GM21619 (cell line): ENCODE measurements around the gene OOSP4B.
"Not testable (repeated sequence)": the region's sequence is repeated elsewhere in the genome, so short reads cannot be mapped to it uniquely, and the experiment has no call there.

Source experiments
- ATAC-seq: cut with Tn5 transposase; IDR thresholded peaks from one replicate; pipeline ENCODE4 v1.9.1; 2021; ENCODE audit not compliant: unreplicated experiment

Gene OOSP4B

DNA sequence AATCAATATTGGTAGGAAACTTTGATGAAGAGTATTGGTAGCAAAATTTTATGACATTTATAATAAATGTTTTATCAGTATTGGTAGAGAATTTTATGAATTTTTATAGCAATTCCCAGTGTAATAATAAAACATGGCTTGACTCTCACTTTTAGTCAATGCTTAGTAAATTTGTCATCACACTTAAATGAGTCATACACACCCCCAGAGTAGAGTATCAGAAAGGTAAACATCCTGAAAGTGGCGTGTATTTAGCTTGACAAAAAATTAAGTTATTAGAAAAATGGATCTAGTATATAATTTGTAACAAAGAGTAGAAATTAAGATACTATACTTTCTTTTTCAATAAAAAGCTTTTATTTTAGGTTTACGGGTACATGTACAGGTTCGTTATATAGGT lies 42.1 kb downstream of the OOSP4B start:
- no peak for ATAC-seq

DNA sequence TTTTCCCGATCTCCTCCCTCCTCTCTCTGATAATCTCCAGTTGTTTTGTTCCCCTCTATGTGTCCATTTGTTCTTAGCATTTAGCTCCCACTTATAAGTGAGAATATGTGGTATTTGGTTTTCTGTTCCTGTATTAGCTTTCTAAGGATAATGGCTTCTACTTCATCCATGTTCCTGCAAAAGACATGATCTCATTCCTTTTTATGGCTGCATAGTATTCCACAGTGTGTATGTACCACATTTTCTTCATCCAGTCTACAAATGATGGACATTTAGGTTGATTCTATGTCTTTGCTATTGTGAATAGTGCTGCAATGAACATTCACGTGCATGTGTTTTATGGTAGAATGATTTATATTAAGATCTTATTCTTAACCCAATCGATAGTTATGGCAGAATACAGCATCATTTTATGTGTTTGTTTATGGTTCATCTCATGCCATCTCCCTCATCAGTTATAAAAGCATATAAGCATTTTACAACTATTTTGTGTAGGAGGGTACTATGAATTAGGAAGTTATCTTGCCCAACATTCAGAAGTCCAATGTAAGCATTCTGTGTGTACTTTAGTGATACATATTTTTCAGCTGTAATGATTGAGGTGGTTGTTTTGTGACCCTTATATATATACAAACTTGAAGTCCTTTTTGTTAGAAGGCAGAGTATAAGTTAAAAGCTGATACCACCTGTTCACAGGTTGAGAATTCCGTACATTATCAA lies 42.7 kb downstream of the OOSP4B start:
- no peak for ATAC-seq

DNA sequence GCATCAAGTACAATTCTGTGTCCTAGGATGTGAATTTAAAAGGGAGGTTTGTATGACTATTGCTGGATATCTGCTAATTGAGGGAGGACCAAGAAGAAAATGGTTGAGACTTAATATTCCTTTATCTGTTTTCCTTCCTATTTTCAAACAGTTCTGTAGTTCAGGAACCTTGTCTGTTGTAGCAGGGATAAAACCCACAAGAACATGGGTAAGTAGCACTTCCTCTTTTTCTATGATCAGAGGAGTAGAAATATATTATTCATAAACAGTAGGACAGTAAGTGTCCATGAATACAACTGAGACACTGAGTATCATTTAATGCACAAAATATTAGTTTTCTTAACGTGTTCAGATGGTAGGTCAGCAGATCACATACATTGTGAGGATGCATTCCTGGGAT lies 47.1 kb downstream of the OOSP4B start:
- no peak for ATAC-seq

DNA sequence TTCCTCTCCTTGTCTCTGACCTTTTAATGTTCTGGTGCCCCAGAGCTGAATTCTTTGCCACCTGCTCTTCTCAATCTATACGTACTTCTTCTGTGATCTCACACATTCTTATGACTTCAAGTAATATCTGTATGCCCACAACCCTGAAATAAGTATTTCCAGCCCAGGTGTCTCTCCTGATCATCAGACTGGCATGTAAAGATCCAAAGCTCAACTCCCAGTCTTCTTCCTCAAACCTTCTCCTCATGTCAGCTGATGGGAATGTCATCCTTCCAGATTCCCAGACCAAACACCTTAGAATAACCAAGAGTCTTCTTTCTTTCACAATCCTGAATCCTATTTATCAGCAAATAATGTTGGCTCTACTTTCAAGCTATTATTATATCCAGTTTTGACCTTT lies 48.8 kb downstream of the OOSP4B start:
- ATAC-seq: no peak

DNA sequence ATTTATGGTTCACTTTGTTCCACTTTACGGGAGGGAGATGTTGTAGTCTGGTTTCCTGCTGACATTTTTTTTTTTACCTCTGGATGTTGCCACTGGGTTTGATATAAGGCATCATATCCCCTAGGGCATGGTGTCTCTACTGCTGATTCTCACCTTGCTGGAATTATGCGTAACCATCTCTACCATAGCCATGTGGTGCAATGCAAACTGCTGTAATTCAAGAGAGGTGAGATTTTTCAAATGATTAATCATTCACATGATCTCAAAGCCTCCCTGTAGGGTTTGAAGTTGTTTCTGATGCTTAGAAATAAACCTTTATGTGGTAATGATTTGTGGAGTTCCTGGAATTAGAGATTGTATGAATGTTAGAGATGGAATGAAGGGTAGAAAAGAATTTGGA lies 52.5 kb downstream of the OOSP4B start:
- no peak for ATAC-seq

DNA sequence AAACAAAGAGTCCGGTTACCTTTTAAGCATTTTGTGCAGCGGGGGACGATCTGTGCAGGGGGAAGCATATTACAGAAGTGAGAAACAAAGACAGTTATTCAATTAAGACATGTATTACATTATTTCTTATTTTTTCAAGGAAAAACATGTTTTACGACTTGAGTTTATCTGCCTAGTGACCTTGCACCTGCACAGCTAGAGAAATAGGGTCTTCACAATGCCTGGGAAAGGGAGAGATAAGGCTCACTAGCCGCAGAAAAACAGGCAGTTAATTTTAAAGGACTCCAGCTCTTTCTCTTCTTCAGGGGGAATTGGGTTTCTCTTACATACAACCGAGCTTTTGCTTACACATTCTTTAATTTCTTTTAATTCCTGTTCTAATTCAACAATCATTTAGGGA lies 54.7 kb downstream of the OOSP4B start:
- not testable (repeated sequence) for ATAC-seq

DNA sequence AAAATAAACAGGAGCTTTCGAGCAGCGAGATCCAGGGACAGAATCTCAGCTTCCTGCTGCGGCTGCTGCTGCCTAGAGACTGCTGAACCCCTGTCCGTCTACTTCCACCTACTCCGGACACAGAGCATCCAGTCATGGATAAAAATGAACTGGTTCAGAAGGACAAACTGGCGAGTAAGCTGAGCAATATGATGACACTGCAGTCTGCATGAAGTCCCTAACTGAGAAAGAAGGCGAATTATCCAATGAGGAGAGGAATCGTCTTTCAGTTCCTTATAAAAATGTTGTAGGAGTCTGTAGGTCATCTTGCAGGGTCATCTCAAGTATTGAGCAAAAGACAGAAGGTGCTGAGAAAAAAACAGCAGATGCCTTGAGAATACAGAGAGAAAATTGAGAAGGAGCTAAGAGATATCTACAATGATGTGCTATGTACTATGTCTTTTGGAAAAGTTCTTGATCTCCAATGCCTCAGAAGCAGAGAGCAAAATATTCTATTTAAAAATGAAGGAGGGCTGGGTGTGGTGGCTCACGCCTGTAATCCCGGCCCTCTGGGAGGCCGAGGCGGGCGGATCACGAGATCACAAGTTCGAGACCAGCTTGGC lies 60.3 kb downstream of the OOSP4B start:
- ATAC-seq: no peak

DNA sequence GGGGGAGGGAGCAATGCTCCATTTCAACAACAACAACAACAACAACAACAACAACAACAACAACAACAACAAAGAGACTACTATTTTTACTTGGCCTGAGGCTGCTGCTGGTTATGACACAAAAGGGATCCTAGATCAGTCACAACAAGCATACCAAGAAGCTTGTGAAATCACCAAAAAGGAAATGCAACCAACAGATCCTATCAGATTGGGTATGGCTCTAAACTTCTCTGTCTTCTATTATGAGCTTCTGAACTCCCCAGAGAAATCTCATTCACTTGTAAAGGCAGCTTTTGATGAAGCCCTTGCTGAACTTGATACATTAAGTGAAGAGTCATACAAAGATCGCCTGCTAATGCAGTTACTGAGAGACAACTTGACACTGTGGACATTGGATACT lies 61.0 kb downstream of the OOSP4B start:
- ATAC-seq: no peak

DNA sequence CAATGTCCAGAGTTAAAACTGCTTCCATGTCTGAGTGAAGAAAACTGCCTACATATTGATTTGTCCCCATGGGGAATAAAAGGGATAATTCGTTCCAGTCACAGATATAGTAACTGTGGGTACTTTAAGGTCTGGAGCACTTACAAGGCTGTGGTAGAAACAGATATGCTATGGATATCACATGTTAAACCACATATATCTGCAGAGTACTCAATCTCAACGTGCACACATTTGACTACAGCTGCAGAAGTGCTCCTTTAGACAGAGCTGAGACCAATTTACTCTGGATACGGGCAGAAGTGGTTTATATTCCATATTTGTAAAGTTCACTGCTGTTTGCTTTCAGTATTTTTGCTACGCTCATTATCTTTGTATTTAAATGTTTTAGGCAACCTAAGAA lies 61.8 kb downstream of the OOSP4B start:
- ATAC-seq: no peak

DNA sequence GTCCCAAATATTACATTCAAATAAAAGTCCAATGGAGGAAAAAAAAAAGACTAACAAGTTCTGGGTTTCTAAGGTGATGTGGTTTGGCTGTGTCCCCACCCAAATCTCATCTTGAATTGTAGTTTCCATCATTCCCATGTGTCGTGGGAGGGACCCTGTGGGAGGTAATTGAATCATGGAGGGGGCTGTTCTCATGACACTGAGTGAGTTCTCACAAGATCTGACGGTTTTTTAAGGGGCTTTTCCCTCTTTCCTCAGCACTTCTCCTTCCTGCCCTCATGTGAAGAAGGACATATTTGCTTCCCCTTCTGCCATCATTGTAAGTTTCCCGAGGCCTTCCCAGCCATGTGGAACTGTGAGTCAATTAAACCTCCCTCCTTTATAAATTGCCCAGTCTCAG lies 63.6 kb downstream of the OOSP4B start:
- ATAC-seq: no peak
